Caco-2 (cell line): ENCODE data around the gene EMILIN2. TPM values are rescaled to one million over a fixed set of nuclear protein-coding genes. Genes with fewer than 3 reads are reported as not detected.

Experiments
- BruUV-seq: library from RNA; stranded (reverse); fragments of 400-500 nt; replicated peaks from 2 replicates; lab custom pipeline; 2021; lab: Mats Ljungman, UMichigan
- CTCF ChIA-PET: fragments of 300-600 bp; sonication (Branson Sonifier 250); formaldehyde crosslinking; loops from one replicate; lab custom pipeline; 2022; ENCODE audit warnings: antibody characterized with exemption; lab: Charles Lee
- POLR2A ChIA-PET: fragments of 300-600 bp; sonication (Branson Sonifier 250); formaldehyde crosslinking; loops from one replicate; lab custom pipeline; 2022; ENCODE audit warnings: antibody characterized with exemption; lab: Charles Lee
- DNase-seq, 2 experiments: peaks; one replicate each; pipeline versions ENCODE4 v3.0.0 to v3.0.0-alpha.2; 2020 to 2022
- H3K27me3 ChIP-seq: replicated peaks from 2 replicates; pipeline ENCODE4 v1.6.0; 2011; ENCODE audit warnings: low read length; ENCODE audit not compliant: control insufficient read depth, insufficient read depth
- H3K36me3 ChIP-seq: 2 replicates; pipeline ENCODE4 v1.5.1; 2011; ENCODE audit warnings: low read length; ENCODE audit not compliant: control insufficient read depth, insufficient read depth
- H3K4me1 ChIP-seq: fragments of 250-450 bp; sonication (Bioruptor Pico); 2 replicates; pipeline ENCODE4 v1.5.1; 2020; ENCODE audit warnings: mild to moderate bottlenecking
- H3K4me3 ChIP-seq: 2 replicates; pipeline ENCODE4 v1.5.1; 2011; ENCODE audit warnings: low read depth, mild to moderate bottlenecking, control low read depth, low read length
- H3K9me3 ChIP-seq: fragments of 250-450 bp; sonication (Bioruptor Pico); 2 replicates; pipeline ENCODE4 v1.5.1; 2020; ENCODE audit warnings: mild to moderate bottlenecking, moderate library complexity
- H3K27ac Mint-ChIP-seq: one replicate; pipeline ENCODE4 v1.8.0; 2022; ENCODE audit warnings: mixed read lengths; ENCODE audit not compliant: unreplicated experiment
- H3K27me3 Mint-ChIP-seq: one replicate; pipeline ENCODE4 v1.8.0; 2022; ENCODE audit warnings: mixed read lengths; ENCODE audit not compliant: insufficient read depth, unreplicated experiment
- H3K36me3 Mint-ChIP-seq: one replicate; pipeline ENCODE4 v1.8.0; 2022; ENCODE audit warnings: mild to moderate bottlenecking, mixed read lengths; ENCODE audit not compliant: insufficient read depth, unreplicated experiment
- H3K4me1 Mint-ChIP-seq: one replicate; pipeline ENCODE4 v1.8.0; 2022; ENCODE audit warnings: low read depth, mixed read lengths; ENCODE audit not compliant: unreplicated experiment
- H3K4me3 Mint-ChIP-seq: one replicate; pipeline ENCODE4 v1.8.0; 2022; ENCODE audit warnings: mild to moderate bottlenecking, moderate library complexity, mixed read lengths; ENCODE audit not compliant: unreplicated experiment
- H3K9me3 Mint-ChIP-seq: one replicate; pipeline ENCODE4 v1.8.0; 2022; ENCODE audit warnings: mixed read lengths; ENCODE audit not compliant: unreplicated experiment
- intact Hi-C: fragments of 100-400 bp; cut with micrococcal nuclease; formaldehyde crosslinking; loops from one replicate; pipeline ENCODE4 v1.10.0; 2022; ENCODE audit not compliant: unreplicated experiment
- total RNA-seq: library from RNA; stranded (reverse); gene quantifications from 2 replicates; pipeline ENCODE4 v1.2.3, GENCODE V29; 2022
- TF ChIP-seq, protein P1 (sequence below), 2 experiments: fragments of 200-600 bp in 1 of 2; IDR thresholded peaks; 1 replicate in 1 of 2; 2 replicates in 1 of 2; pipeline versions ENCODE4 v1.5.1 to v1.8.0; 2011 to 2022; ENCODE audit warnings: antibody characterized with exemption in 1 of 2, control low read depth in 1 of 2, inconsistent platforms in 1 of 2, low read depth in 1 of 2, low read length in 1 of 2, mild to moderate bottlenecking in 1 of 2, moderate library complexity in 1 of 2; ENCODE audit not compliant: insufficient read depth in 1 of 2, severe bottlenecking in 1 of 2, unreplicated experiment in 1 of 2

EMILIN2 gene
- total RNA-seq, 1 experiment from 2014 or later, result 53.4 TPM

DNA sequence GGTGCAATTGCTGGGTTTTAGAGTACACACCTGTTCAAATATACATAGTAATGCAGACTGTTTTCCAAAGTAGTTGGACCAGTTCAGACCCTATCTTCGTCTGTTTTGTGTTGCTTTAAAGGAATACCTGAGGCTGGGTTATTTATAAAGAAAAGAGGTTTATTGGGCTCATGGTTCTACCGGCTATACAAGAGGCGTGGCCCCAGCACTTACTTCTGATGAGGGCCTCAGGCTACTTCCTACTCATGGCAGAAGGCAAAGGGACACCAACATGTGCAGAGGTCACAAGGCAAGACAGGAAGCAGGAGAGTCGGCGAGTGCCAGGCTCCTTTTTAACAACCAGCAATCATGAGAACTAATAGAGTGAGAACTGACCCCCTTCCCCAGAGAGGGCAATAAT lies 21.9 kb upstream of the EMILIN2 start:
- Mint-ChIP-seq H3K27ac (peak overlapping the region; percentile 91), H3K4me3 (peak overlapping the region; percentile 58), H3K4me1 (peaks cover 20% of the 10 kb centered on the region), H3K27me3 (no peaks in the 10 kb centered on the region), H3K36me3 (peaks cover 15% of the 10 kb centered on the region), H3K9me3 (peaks cover 11% of the 10 kb centered on the region)
- no peak overlapping the region for H3K4me3 ChIP-seq
- no peaks in the 10 kb centered on the region for H3K27me3 ChIP-seq
- TF ChIP-seq, protein P1, sequence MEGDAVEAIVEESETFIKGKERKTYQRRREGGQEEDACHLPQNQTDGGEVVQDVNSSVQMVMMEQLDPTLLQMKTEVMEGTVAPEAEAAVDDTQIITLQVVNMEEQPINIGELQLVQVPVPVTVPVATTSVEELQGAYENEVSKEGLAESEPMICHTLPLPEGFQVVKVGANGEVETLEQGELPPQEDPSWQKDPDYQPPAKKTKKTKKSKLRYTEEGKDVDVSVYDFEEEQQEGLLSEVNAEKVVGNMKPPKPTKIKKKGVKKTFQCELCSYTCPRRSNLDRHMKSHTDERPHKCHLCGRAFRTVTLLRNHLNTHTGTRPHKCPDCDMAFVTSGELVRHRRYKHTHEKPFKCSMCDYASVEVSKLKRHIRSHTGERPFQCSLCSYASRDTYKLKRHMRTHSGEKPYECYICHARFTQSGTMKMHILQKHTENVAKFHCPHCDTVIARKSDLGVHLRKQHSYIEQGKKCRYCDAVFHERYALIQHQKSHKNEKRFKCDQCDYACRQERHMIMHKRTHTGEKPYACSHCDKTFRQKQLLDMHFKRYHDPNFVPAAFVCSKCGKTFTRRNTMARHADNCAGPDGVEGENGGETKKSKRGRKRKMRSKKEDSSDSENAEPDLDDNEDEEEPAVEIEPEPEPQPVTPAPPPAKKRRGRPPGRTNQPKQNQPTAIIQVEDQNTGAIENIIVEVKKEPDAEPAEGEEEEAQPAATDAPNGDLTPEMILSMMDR (IDR thresholded peaks at IDR 0.05; ENCODE audit: insufficient read depth in 1 of 2, low read depth in 1 of 2, low read length in 1 of 2, severe bottlenecking in 1 of 2, unreplicated experiment in 1 of 2), result no peak
- ChIA-PET CTCF (no interaction called here), POLR2A (no interaction called here)
- H3K4me1 ChIP-seq, result peaks cover 20% of the 10 kb centered on the region
- peak; percentile 48 to 51 for DNase-seq
- no TSS peak for BruUV-seq
- peaks cover 12% of the 10 kb centered on the region for H3K9me3 ChIP-seq
- intact Hi-C loops, result no loop called here
- no peaks in the 10 kb centered on the region for H3K36me3 ChIP-seq

DNA sequence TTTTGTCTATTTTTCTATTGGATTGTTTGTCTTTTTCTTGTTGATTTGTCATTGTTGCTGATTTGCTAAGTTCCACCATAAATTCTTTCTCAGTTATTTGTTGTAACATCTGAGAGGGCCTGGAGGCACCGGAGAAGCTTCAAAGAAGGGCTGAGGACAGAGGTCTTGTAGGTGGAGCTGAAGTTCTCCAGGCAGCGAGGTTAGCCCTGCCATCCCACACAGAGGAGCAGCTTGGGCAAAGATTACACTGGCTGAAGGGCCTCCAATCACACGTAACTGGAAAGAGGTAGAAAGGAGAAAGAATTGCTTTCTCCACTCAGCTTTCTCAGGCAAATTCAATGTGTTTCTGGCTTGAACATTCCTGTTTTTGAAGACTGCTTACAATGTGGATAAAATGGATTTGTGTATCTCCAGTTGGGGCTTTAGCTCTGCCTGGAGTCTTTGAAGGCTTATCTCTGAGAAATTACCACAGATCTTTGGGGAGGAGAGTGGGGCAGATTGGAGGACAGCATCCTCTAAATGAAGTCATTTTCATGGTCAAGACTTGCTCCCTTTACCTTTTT lies 21.1 kb upstream of the EMILIN2 start:
- peaks cover 12% of the 10 kb centered on the region for H3K9me3 ChIP-seq
- intact Hi-C loops, result loop anchor here (1.0 kb wide), 3 partner anchors 21 to 59 kb away; no protein-coding TSS in a partner anchor
- no peaks in the 10 kb centered on the region for H3K27me3 Mint-ChIP-seq
- H3K4me1 Mint-ChIP-seq, result peaks cover 20% of the 10 kb centered on the region
- TF ChIP-seq, protein P1 (IDR thresholded peaks at IDR 0.05; ENCODE audit: insufficient read depth in 1 of 2, low read depth in 1 of 2, low read length in 1 of 2, severe bottlenecking in 1 of 2, unreplicated experiment in 1 of 2), result no peak
- no peak overlapping the region for H3K4me3 ChIP-seq
- TSS peak; percentile 65 for BruUV-seq
- ChIA-PET CTCF (interaction anchor here (0.5 to 1.2 kb wide), 3 partner anchors 24 to 160 kb away, joined by 4 to 5 read pairs (median 4); no protein-coding TSS in a partner anchor), POLR2A (interaction anchor here (0.6 to 1.0 kb wide), 5 partner anchors 21 to 107 kb away, joined by 3 to 6 read pairs (median 4); partner anchors contain the start of gene EMILIN2)
- no peaks in the 10 kb centered on the region for H3K36me3 ChIP-seq
- H3K9me3 Mint-ChIP-seq, result peaks cover 11% of the 10 kb centered on the region
- H3K27me3 ChIP-seq, result no peaks in the 10 kb centered on the region
- H3K36me3 Mint-ChIP-seq, result peaks cover 15% of the 10 kb centered on the region
- peak; percentile 83 to 84 for DNase-seq
- H3K27ac Mint-ChIP-seq, result peak overlapping the region; percentile 91
- peaks cover 20% of the 10 kb centered on the region for H3K4me1 ChIP-seq
- peak overlapping the region; percentile 58 for H3K4me3 Mint-ChIP-seq

DNA sequence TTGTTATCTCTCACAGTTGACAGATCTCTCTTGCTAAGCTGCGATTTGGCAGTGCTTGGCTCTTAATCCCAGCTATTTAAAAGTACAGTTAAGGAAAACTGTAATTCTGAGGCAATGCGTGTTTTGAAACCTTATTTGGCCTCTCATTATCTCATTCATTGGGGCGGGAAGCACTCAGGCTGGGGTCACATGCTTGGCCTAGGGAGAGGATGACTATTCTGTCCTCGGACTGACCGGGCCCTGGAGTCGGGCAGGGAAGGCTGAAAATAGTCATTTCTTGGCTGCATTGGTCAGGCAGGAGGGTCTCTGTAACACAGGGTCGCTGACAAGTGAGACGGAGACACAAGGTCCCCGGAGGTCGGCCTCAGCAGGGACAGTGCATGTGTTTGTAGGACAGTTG lies 20.2 kb upstream of the EMILIN2 start:
- H3K9me3 Mint-ChIP-seq, result peaks cover 11% of the 10 kb centered on the region
- H3K27ac Mint-ChIP-seq, result no peak overlapping the region
- DNase-seq, result peak in 1 of 2 experiments; percentile 31
- peaks cover 15% of the 10 kb centered on the region for H3K36me3 Mint-ChIP-seq
- POLR2A ChIA-PET, result interaction anchor here (0.6 kb wide), 1 partner anchor 27 kb away, joined by 4 read pairs; no protein-coding TSS in a partner anchor
- H3K27me3 Mint-ChIP-seq, result no peaks in the 10 kb centered on the region
- Histone ChIP-seq H3K36me3 (no peaks in the 10 kb centered on the region), H3K9me3 (peaks cover 12% of the 10 kb centered on the region), H3K27me3 (no peaks in the 10 kb centered on the region), H3K4me1 (peaks cover 20% of the 10 kb centered on the region), H3K4me3 (no peak overlapping the region)
- TF ChIP-seq, protein P1 (IDR thresholded peaks at IDR 0.05; ENCODE audit: insufficient read depth in 1 of 2, low read depth in 1 of 2, low read length in 1 of 2, severe bottlenecking in 1 of 2, unreplicated experiment in 1 of 2), result no peak
- no peak overlapping the region for H3K4me3 Mint-ChIP-seq
- CTCF ChIA-PET, result interaction anchor here (0.7 to 1.2 kb wide), 2 partner anchors 61 to 159 kb away, joined by 4 to 5 read pairs; no protein-coding TSS in a partner anchor
- peaks cover 26% of the 10 kb centered on the region for H3K4me1 Mint-ChIP-seq
- no TSS peak for BruUV-seq
- intact Hi-C loops, result loop anchor here (1.0 kb wide), 3 partner anchors 20 to 60 kb away; no protein-coding TSS in a partner anchor
